Esophagus squamous epithelium (tissue), 4 donors: ENCODE measurements around the gene TMEM63B.

Experiments used
- POLR2A ChIP-seq, 4 donors: fragments of 450-650 bp; IDR thresholded peaks; one replicate each; pipeline ENCODE4 v1.6.1; 2017; ENCODE audit warnings: antibody characterized with exemption in 4 of 4, mild to moderate bottlenecking in 4 of 4, moderate library complexity in 3 of 4
- TF ChIP-seq, protein P1 (sequence below), 6 experiments: fragments of 450-650 bp in 4 of 6; fragments of 200-600 bp in 2 of 6; sonication (generic) in 2 of 6; IDR thresholded peaks; one replicate each; pipeline ENCODE4 v1.5.1; 2016 to 2019; ENCODE audit warnings: antibody characterized with exemption in 6 of 6, mild to moderate bottlenecking in 4 of 6, moderate library complexity in 4 of 6

DNA sequence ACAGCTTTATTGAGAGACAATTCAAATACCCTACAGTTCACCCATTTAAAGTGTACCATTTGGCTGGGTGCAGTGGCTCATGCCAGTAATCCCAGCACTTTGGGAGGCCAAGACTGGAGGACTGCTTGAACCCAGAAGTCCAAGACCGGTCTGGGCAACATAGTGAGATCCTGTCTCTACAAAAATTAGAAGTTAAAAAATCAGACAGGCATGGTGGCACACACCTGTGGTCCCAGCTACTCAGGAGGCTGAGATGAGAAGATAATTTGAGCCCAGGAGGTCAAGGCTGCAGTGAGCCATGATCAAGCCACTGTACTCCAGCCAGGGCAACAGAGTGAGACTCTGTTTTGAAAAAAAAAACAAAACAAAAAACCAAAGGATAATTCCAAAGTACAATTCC is 40.2 kb downstream of the TMEM63B start:
- TF ChIP-seq POLR2A (IDR thresholded peaks at IDR 0.05), result no peak
- TF ChIP-seq, protein P1, sequence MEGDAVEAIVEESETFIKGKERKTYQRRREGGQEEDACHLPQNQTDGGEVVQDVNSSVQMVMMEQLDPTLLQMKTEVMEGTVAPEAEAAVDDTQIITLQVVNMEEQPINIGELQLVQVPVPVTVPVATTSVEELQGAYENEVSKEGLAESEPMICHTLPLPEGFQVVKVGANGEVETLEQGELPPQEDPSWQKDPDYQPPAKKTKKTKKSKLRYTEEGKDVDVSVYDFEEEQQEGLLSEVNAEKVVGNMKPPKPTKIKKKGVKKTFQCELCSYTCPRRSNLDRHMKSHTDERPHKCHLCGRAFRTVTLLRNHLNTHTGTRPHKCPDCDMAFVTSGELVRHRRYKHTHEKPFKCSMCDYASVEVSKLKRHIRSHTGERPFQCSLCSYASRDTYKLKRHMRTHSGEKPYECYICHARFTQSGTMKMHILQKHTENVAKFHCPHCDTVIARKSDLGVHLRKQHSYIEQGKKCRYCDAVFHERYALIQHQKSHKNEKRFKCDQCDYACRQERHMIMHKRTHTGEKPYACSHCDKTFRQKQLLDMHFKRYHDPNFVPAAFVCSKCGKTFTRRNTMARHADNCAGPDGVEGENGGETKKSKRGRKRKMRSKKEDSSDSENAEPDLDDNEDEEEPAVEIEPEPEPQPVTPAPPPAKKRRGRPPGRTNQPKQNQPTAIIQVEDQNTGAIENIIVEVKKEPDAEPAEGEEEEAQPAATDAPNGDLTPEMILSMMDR (IDR thresholded peaks at IDR 0.05), result no peak
